Measurements from ENCODE around the gene TUFT1.

Gene TUFT1

DNA sequence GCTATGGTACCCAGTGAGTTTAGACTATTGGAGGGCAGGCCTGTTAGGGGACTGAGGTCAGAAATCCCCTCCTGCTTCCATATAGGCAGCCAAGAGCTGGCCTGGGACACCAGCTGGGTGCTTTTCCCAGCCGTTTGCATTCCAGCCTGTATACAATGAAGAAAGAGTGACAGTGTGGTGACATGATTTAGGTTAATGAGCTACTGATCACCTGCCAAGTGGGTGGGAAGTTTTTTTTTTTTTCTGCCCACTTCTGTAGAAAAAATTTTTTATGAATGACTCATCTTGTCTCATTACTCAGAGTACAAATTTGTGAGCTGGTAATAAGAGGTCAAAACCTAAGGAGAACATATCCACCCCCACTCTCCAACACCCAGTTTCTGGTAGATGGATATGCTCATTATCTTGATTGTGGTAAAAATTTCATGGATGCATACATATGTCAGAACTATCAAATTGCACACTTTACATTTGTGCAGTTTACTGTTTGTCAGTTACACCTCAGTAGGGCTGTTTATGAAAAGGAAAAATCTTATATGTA, 45.3 kb upstream of the TUFT1 start (continued):
- TF ChIP-seq IKZF3 (tag by site-specific recombination; IDR thresholded peaks at IDR 0.05) (peak; percentile 88), ZNF114 (tag by site-specific recombination; IDR thresholded peaks at IDR 0.05) (no peak), ZNF280C (tag by site-specific recombination; IDR thresholded peaks at IDR 0.05) (no peak), ZNF121 (tag by site-specific recombination; IDR thresholded peaks at IDR 0.05) (no peak), GFI1B (tag by site-specific recombination; IDR thresholded peaks at IDR 0.05) (no peak), ZBTB1 (tag by site-specific recombination; IDR thresholded peaks at IDR 0.05) (no peak), ZNF571 (tag by site-specific recombination; IDR thresholded peaks at IDR 0.05) (no peak), ATF2 (tag by site-specific recombination; IDR thresholded peaks at IDR 0.05; ENCODE audit: low read depth) (peak; percentile 40; the same call in 1 of the 2 replicates), KLF7 (tag by site-specific recombination; IDR thresholded peaks at IDR 0.05; ENCODE audit: borderline replicate concordance) (no peak), GLI2 (tag by site-specific recombination; IDR thresholded peaks at IDR 0.05; ENCODE audit: borderline replicate concordance, low read depth) (peak; percentile 68; the same call in 1 of the 2 replicates), ZNF513 (tag by site-specific recombination; IDR thresholded peaks at IDR 0.05) (no peak; the same call in 1 of the 2 replicates), MEIS1 (CRISPR knock-in tag; IDR thresholded peaks at IDR 0.05; ENCODE audit: borderline replicate concordance) (peak; percentile 90; the same call in 1 of the 2 replicates), ZNF558 (tag by site-specific recombination; IDR thresholded peaks at IDR 0.05) (peak; percentile 90), ZNF768 (tag by site-specific recombination; IDR thresholded peaks at IDR 0.05) (no peak), ZNF266 (tag by site-specific recombination; IDR thresholded peaks at IDR 0.05; ENCODE audit: low read depth) (no peak), MYNN (tag by site-specific recombination; IDR thresholded peaks at IDR 0.05; ENCODE audit: borderline replicate concordance) (no peak), ZNF544 (tag by site-specific recombination; IDR thresholded peaks at IDR 0.05) (no peak), ZNF561 (tag by site-specific recombination; IDR thresholded peaks at IDR 0.05; ENCODE audit: borderline replicate concordance) (0 out of 2 replicates have a peak, but pooled peaks have one; percentile 65), GLIS1 (tag by site-specific recombination; IDR thresholded peaks at IDR 0.05) (peak; percentile 70; the same call in 1 of the 2 replicates), ZNF48 (tag by site-specific recombination; IDR thresholded peaks at IDR 0.05) (no peak), TRIM28 (IDR thresholded peaks at IDR 0.05; ENCODE audit: borderline replicate concordance, low read length) (no peak), ZSCAN16 (tag by site-specific recombination; IDR thresholded peaks at IDR 0.05) (no peak), HOXC10 (CRISPR knock-in tag; IDR thresholded peaks at IDR 0.05) (no peak), KLF8 (tag by site-specific recombination; IDR thresholded peaks at IDR 0.05) (peak; percentile 90), ZNF341 (tag by site-specific recombination; IDR thresholded peaks at IDR 0.05; ENCODE audit: low read depth) (no peak), ZFP69B (tag by site-specific recombination; IDR thresholded peaks at IDR 0.05) (peak; percentile 43; the same call in 1 of the 2 replicates), ZNF501 (tag by site-specific recombination; IDR thresholded peaks at IDR 0.05) (peak; percentile 68), YY2 (tag by site-specific recombination; IDR thresholded peaks at IDR 0.05) (no peak), ZNF391 (tag by site-specific recombination; IDR thresholded peaks at IDR 0.05; ENCODE audit: borderline replicate concordance, low read depth) (peak; percentile 93; the same call in 1 of the 2 replicates), ZNF248 (tag by site-specific recombination; IDR thresholded peaks at IDR 0.05) (no peak), ZNF132 (tag by site-specific recombination; IDR thresholded peaks at IDR 0.05; ENCODE audit: borderline replicate concordance) (no peak)
- TF ChIP-seq, protein P1, sequence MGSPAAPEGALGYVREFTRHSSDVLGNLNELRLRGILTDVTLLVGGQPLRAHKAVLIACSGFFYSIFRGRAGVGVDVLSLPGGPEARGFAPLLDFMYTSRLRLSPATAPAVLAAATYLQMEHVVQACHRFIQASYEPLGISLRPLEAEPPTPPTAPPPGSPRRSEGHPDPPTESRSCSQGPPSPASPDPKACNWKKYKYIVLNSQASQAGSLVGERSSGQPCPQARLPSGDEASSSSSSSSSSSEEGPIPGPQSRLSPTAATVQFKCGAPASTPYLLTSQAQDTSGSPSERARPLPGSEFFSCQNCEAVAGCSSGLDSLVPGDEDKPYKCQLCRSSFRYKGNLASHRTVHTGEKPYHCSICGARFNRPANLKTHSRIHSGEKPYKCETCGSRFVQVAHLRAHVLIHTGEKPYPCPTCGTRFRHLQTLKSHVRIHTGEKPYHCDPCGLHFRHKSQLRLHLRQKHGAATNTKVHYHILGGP (tag by site-specific recombination; IDR thresholded peaks at IDR 0.05), result no peak
- TF ChIP-seq, protein P2, sequence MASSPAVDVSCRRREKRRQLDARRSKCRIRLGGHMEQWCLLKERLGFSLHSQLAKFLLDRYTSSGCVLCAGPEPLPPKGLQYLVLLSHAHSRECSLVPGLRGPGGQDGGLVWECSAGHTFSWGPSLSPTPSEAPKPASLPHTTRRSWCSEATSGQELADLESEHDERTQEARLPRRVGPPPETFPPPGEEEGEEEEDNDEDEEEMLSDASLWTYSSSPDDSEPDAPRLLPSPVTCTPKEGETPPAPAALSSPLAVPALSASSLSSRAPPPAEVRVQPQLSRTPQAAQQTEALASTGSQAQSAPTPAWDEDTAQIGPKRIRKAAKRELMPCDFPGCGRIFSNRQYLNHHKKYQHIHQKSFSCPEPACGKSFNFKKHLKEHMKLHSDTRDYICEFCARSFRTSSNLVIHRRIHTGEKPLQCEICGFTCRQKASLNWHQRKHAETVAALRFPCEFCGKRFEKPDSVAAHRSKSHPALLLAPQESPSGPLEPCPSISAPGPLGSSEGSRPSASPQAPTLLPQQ (tag by site-specific recombination; IDR thresholded peaks at IDR 0.05), result peak; percentile 82
